OCI-LY7 (cell line): ENCODE results near the gene CARD6.

Source experiments
- CTCF ChIP-seq: fragments of 200-600 bp; sonication (generic); conservative IDR thresholded peaks from 2 replicates; pipeline ENCODE4 v1.5.1; 2014; ENCODE audit warnings: mild to moderate bottlenecking, antibody characterized with exemption, low read length, moderate library complexity, mixed read lengths
- EZH2phosphoT487 ChIP-seq: fragments of 200-600 bp; sonication (generic); IDR thresholded peaks from 2 replicates; pipeline ENCODE4 v1.6.1; 2018; ENCODE audit warnings: low read depth, borderline replicate concordance, mild to moderate bottlenecking, mixed run types, antibody characterized with exemption, low read length, moderate library complexity, mixed read lengths

GRCh38 chr5:40909723-40910122 lies 68.6 kb downstream of the CARD6 start:
- TF ChIP-seq CTCF (no peak), EZH2phosphoT487 (no peak)
